Fibroblast of pulmonary artery (primary cell): Measurements from ENCODE around the gene TXNDC11.

Experiments used
- DNase-seq: peaks from one replicate; pipeline ENCODE4 v3.0.0-alpha.2; 2010; ENCODE audit warnings: low read depth
- H3K4me3 ChIP-seq: replicated peaks from 2 replicates; pipeline ENCODE4 v1.5.1; 2011; ENCODE audit warnings: low read depth, mild to moderate bottlenecking, control low read depth, low read length, moderate library complexity
- CTCF ChIP-seq: IDR thresholded peaks from 2 replicates; pipeline ENCODE4 v1.5.1; 2011; ENCODE audit warnings: mild to moderate bottlenecking, control low read depth, low read length, inconsistent platforms; ENCODE audit errors: missing control alignments

TXNDC11 gene

GRCh38 chr16:11681556-11681955 is 61.1 kb downstream of the TXNDC11 start:
- no peak for DNase-seq
- TF ChIP-seq CTCF: no peak

GRCh38 chr16:11679941-11680911 is 62.4 kb downstream of the TXNDC11 start:
- no peak for DNase-seq
- TF ChIP-seq CTCF: no peak
- H3K4me3 ChIP-seq: no peak overlapping the region

More at GRCh38 chr16:11681556-11681955, 61.1 kb downstream of the TXNDC11 start:
- no peak overlapping the region for H3K4me3 ChIP-seq

- no peak for DNase-seq
- no peak overlapping the region for H3K4me3 ChIP-seq
- TF ChIP-seq CTCF: no peak
These were observed 63.4 kb downstream of the TXNDC11 start for GRCh38 chr16:11679250-11679649.

GRCh38 chr16:11677959-11678881 is 64.4 kb downstream of the TXNDC11 start:
- DNase-seq: no peak
- H3K4me3 ChIP-seq: no peak overlapping the region
- TF ChIP-seq CTCF: no peak

- H3K4me3 ChIP-seq: no peak overlapping the region
- DNase-seq: no peak
- TF ChIP-seq CTCF: no peak
These were observed 65.2 kb downstream of the TXNDC11 start for GRCh38 chr16:11677451-11677951.

GRCh38 chr16:11676799-11677198 is 65.9 kb downstream of the TXNDC11 start:
- no peak overlapping the region for H3K4me3 ChIP-seq
- no peak for TF ChIP-seq CTCF
- no peak for DNase-seq
